HepG2 (cell line): ENCODE results near the gene BCL2L2. TPM values are rescaled to one million over a fixed set of nuclear protein-coding genes. Genes with fewer than 3 reads are reported as not detected.

ENCODE experiments used
- DMAP1 ChIP-seq: IDR thresholded peaks from 2 replicates; pipeline ENCODE4 v1.6.1; 2016
- KLF16 ChIP-seq, 2 experiments: sonication (generic) in 1 of 2; formaldehyde crosslinking in 1 of 2; IDR thresholded peaks; 2 replicates each; pipeline versions ENCODE4 v1.6.1 to v1.8.0; 2016 to 2023; ENCODE audit warnings: missing genetic modification reagents in 2 of 2, missing compliant biosample characterization in 1 of 2
- KLF6 ChIP-seq: IDR thresholded peaks from 2 replicates; pipeline ENCODE4 v1.8.0; 2016; ENCODE audit warnings: missing biosample characterization, missing genetic modification reagents
- MIER2 ChIP-seq: IDR thresholded peaks from 2 replicates; pipeline ENCODE4 v1.6.1; 2016; ENCODE audit warnings: missing biosample characterization, missing genetic modification reagents
- NFRKB ChIP-seq: fragments of 450-650 bp; IDR thresholded peaks from 2 replicates; pipeline ENCODE4 v1.6.1; 2017
- PBX3 ChIP-seq: sonication (generic); formaldehyde crosslinking; IDR thresholded peaks from 2 replicates; pipeline ENCODE4 v1.8.1; 2023; ENCODE audit warnings: missing genetic modification reagents, inconsistent platforms, borderline replicate concordance
- RARA ChIP-seq: IDR thresholded peaks from 2 replicates; pipeline ENCODE4 v1.6.1; 2016; ENCODE audit warnings: missing genetic modification reagents, missing compliant biosample characterization
- SAFB2 ChIP-seq: sonication (generic); formaldehyde crosslinking; IDR thresholded peaks from 2 replicates; pipeline ENCODE4 v1.5.1; 2020; ENCODE audit warnings: missing genetic modification reagents, low read depth, mild to moderate bottlenecking, borderline replicate concordance
- ZFX ChIP-seq: sonication (generic); formaldehyde crosslinking; IDR thresholded peaks from 2 replicates; pipeline ENCODE4 v1.4.0; 2020; ENCODE audit warnings: mild to moderate bottlenecking, low read depth, missing genetic modification reagents, moderate library complexity
- ZNF136 ChIP-seq: sonication (generic); formaldehyde crosslinking; IDR thresholded peaks from 2 replicates; pipeline ENCODE4 v1.8.1; 2022; ENCODE audit warnings: low read depth, mild to moderate bottlenecking, moderate library complexity, missing genetic modification reagents
- ZNF639 ChIP-seq: conservative IDR thresholded peaks from 2 replicates; pipeline ENCODE4 v1.6.1; 2018; ENCODE audit warnings: missing genetic modification reagents
- ZNF772 ChIP-seq: sonication (generic); formaldehyde crosslinking; IDR thresholded peaks from 2 replicates; pipeline ENCODE4 v1.5.0; 2020; ENCODE audit warnings: mild to moderate bottlenecking, missing genetic modification reagents
- ZNF777 ChIP-seq: sonication (generic); formaldehyde crosslinking; IDR thresholded peaks from 2 replicates; pipeline ENCODE4 v1.4.0; 2020; ENCODE audit warnings: missing genetic modification reagents
- ZNF879 ChIP-seq: sonication (generic); formaldehyde crosslinking; IDR thresholded peaks from 2 replicates; pipeline ENCODE4 v1.8.1; 2023; ENCODE audit warnings: missing genetic modification reagents
- ZSCAN20 ChIP-seq: sonication (generic); formaldehyde crosslinking; IDR thresholded peaks from 2 replicates; pipeline ENCODE4 v1.4.0; 2020; ENCODE audit warnings: missing genetic modification reagents, mild to moderate bottlenecking, borderline replicate concordance
- polyA plus RNA-seq, 8 experiments: library from polyadenylated mRNA; depleted of rRNA in 3 of 8; stranded (reverse) in 7 of 8; unstranded in 1 of 8; fragments of >200 nt; fragmentation: Illumina TruSeq in 4 of 8; extraction: Trizol in 4 of 8; gene quantifications; 2 replicates each; pipeline versions ENCODE4 v1.2.1 to v1.2.3, GENCODE V29; 2011 to 2016; ENCODE audit warnings: low read depth in 4 of 8, missing spikeins in 1 of 8, mixed read lengths in 1 of 8; ENCODE audit not compliant: insufficient read depth in 1 of 8
- total RNA-seq, 5 experiments: library from RNA; depleted of rRNA; stranded (reverse); fragments of >200 nt; fragmentation: Illumina TruSeq; extraction: Trizol; gene quantifications; 2 replicates each; pipeline ENCODE4 v1.2.3, GENCODE V29; 2016; ENCODE audit warnings: low read depth in 1 of 5
- TF ChIP-seq, protein P1 (sequence below): sonication (generic); formaldehyde crosslinking; IDR thresholded peaks from 2 replicates; pipeline ENCODE4 v1.8.0; 2022; ENCODE audit warnings: low read depth, missing genetic modification reagents
- TF ChIP-seq, protein P2 (sequence below), 2 experiments: sonication (generic) in 1 of 2; formaldehyde crosslinking in 1 of 2; IDR thresholded peaks; 2 replicates each; pipeline versions ENCODE4 v1.4.0 to v1.6.1; 2018 to 2020; ENCODE audit warnings: missing genetic modification reagents in 2 of 2, borderline replicate concordance in 1 of 2, low read depth in 1 of 2, mild to moderate bottlenecking in 1 of 2, missing biosample characterization in 1 of 2
- TF ChIP-seq, protein P3 (sequence below): sonication (generic); formaldehyde crosslinking; IDR thresholded peaks from 2 replicates; pipeline ENCODE4 v1.4.0; 2020; ENCODE audit warnings: missing genetic modification reagents
- TF ChIP-seq, protein P4 (sequence below): sonication (generic); formaldehyde crosslinking; IDR thresholded peaks from 2 replicates; pipeline ENCODE4 v1.4.0; 2020; ENCODE audit warnings: missing genetic modification reagents
- TF ChIP-seq, protein P5 (sequence below): sonication (generic); formaldehyde crosslinking; IDR thresholded peaks from 2 replicates; pipeline ENCODE4 v1.4.0; 2020; ENCODE audit warnings: missing genetic modification reagents, borderline replicate concordance

Gene BCL2L2
- total and polyA plus RNA-seq, 2 of the 13 experiments (the other 11 are each of a cell fraction or from before 2014, with no cell fraction given), result 28.1 to 49.8 TPM

- TF ChIP-seq PBX3 (CRISPR knock-in tag) (0 out of 2 replicates have a peak, but pooled peaks have one; percentile 59), ZNF136 (CRISPR knock-in tag) (peak; percentile 98; the same call in 1 of the 2 replicates), ZNF772 (no peak), ZSCAN20 (CRISPR knock-in tag) (peak; percentile 99; the same call in 1 of the 2 replicates), ZNF639 (CRISPR knock-in tag) (peak; percentile 5; the same call in 1 of the 2 replicates), RARA (peak; percentile 61), ZNF777 (CRISPR knock-in tag) (peak; percentile 85), MIER2 (CRISPR knock-in tag) (peak; percentile 60; the same call in 1 of the 2 replicates), KLF6 (CRISPR knock-in tag) (peak; percentile 97), NFRKB (no peak), ZFX (CRISPR knock-in tag) (peak; percentile 98), DMAP1 (peak; percentile 82; the same call in 1 of the 2 replicates), ZNF879 (peak; percentile 99), SAFB2 (CRISPR knock-in tag) (peak; percentile 37), KLF16 (CRISPR knock-in tag; IDR thresholded peaks at IDR 0.05) (peak; percentile 79 to 84; a peak in 1 of 4 replicates)
- TF ChIP-seq, protein P1, sequence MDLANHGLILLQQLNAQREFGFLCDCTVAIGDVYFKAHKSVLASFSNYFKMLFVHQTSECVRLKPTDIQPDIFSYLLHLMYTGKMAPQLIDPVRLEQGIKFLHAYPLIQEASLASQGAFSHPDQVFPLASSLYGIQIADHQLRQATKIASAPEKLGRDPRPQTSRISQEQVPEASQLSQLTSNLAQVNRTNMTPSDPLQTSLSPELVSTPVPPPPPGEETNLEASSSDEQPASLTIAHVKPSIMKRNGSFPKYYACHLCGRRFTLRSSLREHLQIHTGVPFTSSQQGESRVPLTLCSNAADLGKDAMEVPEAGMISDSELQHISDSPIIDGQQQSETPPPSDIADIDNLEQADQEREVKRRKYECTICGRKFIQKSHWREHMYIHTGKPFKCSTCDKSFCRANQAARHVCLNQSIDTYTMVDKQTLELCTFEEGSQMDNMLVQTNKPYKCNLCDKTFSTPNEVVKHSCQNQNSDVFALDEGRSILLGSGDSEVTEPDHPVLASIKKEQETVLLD, result no peak
- TF ChIP-seq, protein P2, sequence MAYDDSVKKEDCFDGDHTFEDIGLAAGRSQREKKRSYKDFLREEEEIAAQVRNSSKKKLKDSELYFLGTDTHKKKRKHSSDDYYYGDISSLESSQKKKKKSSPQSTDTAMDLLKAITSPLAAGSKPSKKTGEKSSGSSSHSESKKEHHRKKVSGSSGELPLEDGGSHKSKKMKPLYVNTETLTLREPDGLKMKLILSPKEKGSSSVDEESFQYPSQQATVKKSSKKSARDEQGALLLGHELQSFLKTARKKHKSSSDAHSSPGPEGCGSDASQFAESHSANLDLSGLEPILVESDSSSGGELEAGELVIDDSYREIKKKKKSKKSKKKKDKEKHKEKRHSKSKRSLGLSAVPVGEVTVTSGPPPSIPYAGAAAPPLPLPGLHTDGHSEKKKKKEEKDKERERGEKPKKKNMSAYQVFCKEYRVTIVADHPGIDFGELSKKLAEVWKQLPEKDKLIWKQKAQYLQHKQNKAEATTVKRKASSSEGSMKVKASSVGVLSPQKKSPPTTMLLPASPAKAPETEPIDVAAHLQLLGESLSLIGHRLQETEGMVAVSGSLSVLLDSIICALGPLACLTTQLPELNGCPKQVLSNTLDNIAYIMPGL (CRISPR knock-in tag; IDR thresholded peaks at IDR 0.05; ENCODE audit: borderline replicate concordance in 1 of 2, low read depth in 1 of 2), result peak in 1 of 2 experiments; percentile 60; a peak in 2 of 4 replicates
- TF ChIP-seq, protein P3, sequence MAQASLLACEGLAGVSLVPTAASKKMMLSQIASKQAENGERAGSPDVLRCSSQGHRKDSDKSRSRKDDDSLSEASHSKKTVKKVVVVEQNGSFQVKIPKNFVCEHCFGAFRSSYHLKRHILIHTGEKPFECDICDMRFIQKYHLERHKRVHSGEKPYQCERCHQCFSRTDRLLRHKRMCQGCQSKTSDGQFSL (CRISPR knock-in tag), result peak; percentile 39; the same call in 1 of the 2 replicates
- TF ChIP-seq, protein P4, sequence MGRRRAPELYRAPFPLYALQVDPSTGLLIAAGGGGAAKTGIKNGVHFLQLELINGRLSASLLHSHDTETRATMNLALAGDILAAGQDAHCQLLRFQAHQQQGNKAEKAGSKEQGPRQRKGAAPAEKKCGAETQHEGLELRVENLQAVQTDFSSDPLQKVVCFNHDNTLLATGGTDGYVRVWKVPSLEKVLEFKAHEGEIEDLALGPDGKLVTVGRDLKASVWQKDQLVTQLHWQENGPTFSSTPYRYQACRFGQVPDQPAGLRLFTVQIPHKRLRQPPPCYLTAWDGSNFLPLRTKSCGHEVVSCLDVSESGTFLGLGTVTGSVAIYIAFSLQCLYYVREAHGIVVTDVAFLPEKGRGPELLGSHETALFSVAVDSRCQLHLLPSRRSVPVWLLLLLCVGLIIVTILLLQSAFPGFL, result peak; percentile 73
- TF ChIP-seq, protein P5, sequence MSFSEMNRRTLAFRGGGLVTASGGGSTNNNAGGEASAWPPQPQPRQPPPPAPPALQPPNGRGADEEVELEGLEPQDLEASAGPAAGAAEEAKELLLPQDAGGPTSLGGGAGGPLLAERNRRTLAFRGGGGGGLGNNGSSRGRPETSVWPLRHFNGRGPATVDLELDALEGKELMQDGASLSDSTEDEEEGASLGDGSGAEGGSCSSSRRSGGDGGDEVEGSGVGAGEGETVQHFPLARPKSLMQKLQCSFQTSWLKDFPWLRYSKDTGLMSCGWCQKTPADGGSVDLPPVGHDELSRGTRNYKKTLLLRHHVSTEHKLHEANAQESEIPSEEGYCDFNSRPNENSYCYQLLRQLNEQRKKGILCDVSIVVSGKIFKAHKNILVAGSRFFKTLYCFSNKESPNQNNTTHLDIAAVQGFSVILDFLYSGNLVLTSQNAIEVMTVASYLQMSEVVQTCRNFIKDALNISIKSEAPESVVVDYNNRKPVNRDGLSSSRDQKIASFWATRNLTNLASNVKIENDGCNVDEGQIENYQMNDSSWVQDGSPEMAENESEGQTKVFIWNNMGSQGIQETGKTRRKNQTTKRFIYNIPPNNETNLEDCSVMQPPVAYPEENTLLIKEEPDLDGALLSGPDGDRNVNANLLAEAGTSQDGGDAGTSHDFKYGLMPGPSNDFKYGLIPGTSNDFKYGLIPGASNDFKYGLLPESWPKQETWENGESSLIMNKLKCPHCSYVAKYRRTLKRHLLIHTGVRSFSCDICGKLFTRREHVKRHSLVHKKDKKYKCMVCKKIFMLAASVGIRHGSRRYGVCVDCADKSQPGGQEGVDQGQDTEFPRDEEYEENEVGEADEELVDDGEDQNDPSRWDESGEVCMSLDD, result peak; percentile 93; the same call in 1 of the 2 replicates
Measured at GRCh38 chr14:23301969-23302289, 4.7 kb upstream of the BCL2L2 start (continued).
